GM12874 (cell line): ENCODE measurements around the gene CRABP2.

Experiments used
- CTCF ChIP-seq: IDR thresholded peaks from 2 replicates; pipeline ENCODE4 v1.5.1; 2011; ENCODE audit warnings: low read depth, mild to moderate bottlenecking, control low read depth, low read length, moderate library complexity; ENCODE audit not compliant: insufficient read depth

The CRABP2 gene

GRCh38 chr1:156744786-156745419, 39.5 kb upstream of the CRABP2 start:
- no peak for TF ChIP-seq CTCF

- no peak for TF ChIP-seq CTCF
Measured at GRCh38 chr1:156744344-156744743, 39.0 kb upstream of the CRABP2 start.

GRCh38 chr1:156743367-156744302, 38.3 kb upstream of the CRABP2 start:
- TF ChIP-seq CTCF, result no peak

GRCh38 chr1:156742801-156743200, 37.4 kb upstream of the CRABP2 start:
- TF ChIP-seq CTCF, result no peak

GRCh38 chr1:156742017-156742416, 36.6 kb upstream of the CRABP2 start:
- TF ChIP-seq CTCF, result no peak

- TF ChIP-seq CTCF, result no peak
Measured at GRCh38 chr1:156741481-156741983, 36.1 kb upstream of the CRABP2 start.

GRCh38 chr1:156740741-156741480, 35.5 kb upstream of the CRABP2 start, which contains the start of gene MRPL24:
Gene MRPL24, minus strand, starts transcription at chr1:156741088. Its CDS starts 2,384 bp downstream, at chr1:156738704.
- TF ChIP-seq CTCF, result no peak
